Measurements from ENCODE around the gene EPN1. TPM values are rescaled to one million over a fixed set of nuclear protein-coding genes. Genes with fewer than 3 reads are reported as not detected.

Gene EPN1
- total and polyA plus RNA-seq, 8 donors = 67.7 to 120 (median 95.1) TPM

GRCh38 chr19:55670280-55671053 is 4.6 kb upstream of the EPN1 start:
- DNase-seq = peak in 2 of 4 donors; percentile 64 to 92
- Histone ChIP-seq H3K36me3 (peaks cover 0 to 89% of the 10 kb centered on the region in 2 donors), H3K27ac (no peak overlapping the region), H3K4me1 (peaks cover 0 to 11% of the 10 kb centered on the region in 2 donors), H3K4me3 (no peak overlapping the region), H3K27me3 (no peaks in the 10 kb centered on the region), H3K9me3 (no peaks in the 10 kb centered on the region)
- intact Hi-C loops (cut with DNase I) = no loop called here
- TF ChIP-seq, protein P1, sequence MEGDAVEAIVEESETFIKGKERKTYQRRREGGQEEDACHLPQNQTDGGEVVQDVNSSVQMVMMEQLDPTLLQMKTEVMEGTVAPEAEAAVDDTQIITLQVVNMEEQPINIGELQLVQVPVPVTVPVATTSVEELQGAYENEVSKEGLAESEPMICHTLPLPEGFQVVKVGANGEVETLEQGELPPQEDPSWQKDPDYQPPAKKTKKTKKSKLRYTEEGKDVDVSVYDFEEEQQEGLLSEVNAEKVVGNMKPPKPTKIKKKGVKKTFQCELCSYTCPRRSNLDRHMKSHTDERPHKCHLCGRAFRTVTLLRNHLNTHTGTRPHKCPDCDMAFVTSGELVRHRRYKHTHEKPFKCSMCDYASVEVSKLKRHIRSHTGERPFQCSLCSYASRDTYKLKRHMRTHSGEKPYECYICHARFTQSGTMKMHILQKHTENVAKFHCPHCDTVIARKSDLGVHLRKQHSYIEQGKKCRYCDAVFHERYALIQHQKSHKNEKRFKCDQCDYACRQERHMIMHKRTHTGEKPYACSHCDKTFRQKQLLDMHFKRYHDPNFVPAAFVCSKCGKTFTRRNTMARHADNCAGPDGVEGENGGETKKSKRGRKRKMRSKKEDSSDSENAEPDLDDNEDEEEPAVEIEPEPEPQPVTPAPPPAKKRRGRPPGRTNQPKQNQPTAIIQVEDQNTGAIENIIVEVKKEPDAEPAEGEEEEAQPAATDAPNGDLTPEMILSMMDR (IDR thresholded peaks at IDR 0.05) = no peak
- no peak for ATAC-seq

- no peak for DNase-seq
- H3K36me3 ChIP-seq = peaks cover 0 to 84% of the 10 kb centered on the region in 2 donors
- TF ChIP-seq, protein P1 (IDR thresholded peaks at IDR 0.05) = no peak
- no peaks in the 10 kb centered on the region for H3K9me3 ChIP-seq
- H3K4me1 ChIP-seq = peaks cover 2 to 16% of the 10 kb centered on the region in 2 donors
- no peaks in the 10 kb centered on the region for H3K27me3 ChIP-seq
- no peak for ATAC-seq
- H3K27ac ChIP-seq = no peak overlapping the region
- intact Hi-C loops (cut with DNase I) = no loop called here
- H3K4me3 ChIP-seq = no peak overlapping the region
These were observed 4.0 kb upstream of the EPN1 start for GRCh38 chr19:55671054-55671378.

DNA sequence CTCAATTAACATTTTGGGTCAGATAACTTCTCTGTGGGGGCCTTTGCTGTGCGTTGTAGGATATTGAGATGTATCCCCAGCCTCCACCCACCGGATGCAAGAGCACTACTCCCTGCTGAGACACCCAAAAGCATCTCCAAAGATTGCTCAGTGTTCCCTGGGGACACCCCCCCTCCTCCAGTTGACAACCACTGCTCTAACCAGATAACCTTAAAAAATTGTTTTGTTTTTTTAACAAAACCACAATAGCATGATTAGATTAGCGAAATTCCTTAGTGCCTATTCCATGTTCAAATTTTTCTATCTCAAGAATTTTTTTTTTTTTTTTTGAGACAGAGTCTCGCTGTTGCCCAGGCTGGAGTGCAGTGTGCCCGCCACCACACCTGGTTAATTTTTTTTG is 2.6 kb upstream of the EPN1 start:
- Histone ChIP-seq H3K27me3 (no peaks in the 10 kb centered on the region), H3K4me3 (no peak overlapping the region), H3K9me3 (no peaks in the 10 kb centered on the region), H3K4me1 (peaks cover 16 to 30% of the 10 kb centered on the region in 2 donors), H3K36me3 (peaks cover 0 to 70% of the 10 kb centered on the region in 2 donors), H3K27ac (no peak overlapping the region)
- DNase-seq (no peak), ATAC-seq (no peak)
- intact Hi-C loops (cut with DNase I) = no loop called here
- TF ChIP-seq, protein P1 (IDR thresholded peaks at IDR 0.05) = no peak

GRCh38 chr19:55673465-55673864 is 1.6 kb upstream of the EPN1 start:
- DNase-seq (peak in 1 of 4 donors; percentile 70), ATAC-seq (no peak)
- Histone ChIP-seq H3K4me3 (no peak overlapping the region), H3K9me3 (no peaks in the 10 kb centered on the region), H3K4me1 (peaks cover 17 to 40% of the 10 kb centered on the region in 2 donors), H3K27me3 (no peaks in the 10 kb centered on the region), H3K36me3 (peaks cover 0 to 66% of the 10 kb centered on the region in 2 donors), H3K27ac (no peak overlapping the region)
- TF ChIP-seq, protein P1 (IDR thresholded peaks at IDR 0.05) = no peak
- intact Hi-C loops (cut with DNase I) = no loop called here

DNA sequence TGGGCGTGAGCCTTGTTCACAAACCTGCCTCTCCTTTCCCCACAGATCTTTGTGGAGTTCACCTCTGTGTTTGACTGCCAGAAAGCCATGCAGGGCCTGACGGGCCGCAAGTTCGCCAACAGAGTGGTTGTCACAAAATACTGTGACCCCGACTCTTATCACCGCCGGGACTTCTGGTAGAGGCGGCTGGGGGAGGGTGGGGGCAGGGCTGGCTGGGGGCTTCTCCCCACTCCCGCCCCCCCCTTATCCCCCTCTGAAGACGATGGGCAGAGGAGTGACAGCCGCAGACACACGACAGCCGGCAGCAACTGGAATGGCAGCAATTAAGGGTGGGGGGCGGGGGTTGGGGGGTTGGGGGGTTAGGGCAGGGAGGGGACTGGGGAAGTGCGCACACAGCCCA is 1.1 kb upstream of the EPN1 start:
- intact Hi-C loops (cut with DNase I) = no loop called here
- TF ChIP-seq, protein P1 (IDR thresholded peaks at IDR 0.05) = no peak
- no peaks in the 10 kb centered on the region for H3K9me3 ChIP-seq
- H3K27me3 ChIP-seq = no peaks in the 10 kb centered on the region
- H3K36me3 ChIP-seq = peaks cover 0 to 66% of the 10 kb centered on the region in 2 donors
- H3K4me1 ChIP-seq = peaks cover 17 to 45% of the 10 kb centered on the region in 2 donors
- no peak for ATAC-seq
- no peak overlapping the region for H3K27ac ChIP-seq
- no peak overlapping the region for H3K4me3 ChIP-seq
- peak in 1 of 4 donors; percentile 35 for DNase-seq

All from left lung (tissue), 10 donors.